ENCODE data around the gene KLF16.

Gene KLF16

GRCh38 chr19:1808395-1808731, 55.0 kb downstream of the KLF16 start:
- TF ChIP-seq CTCF (IDR thresholded peaks at IDR 0.05; ENCODE audit: extremely low read depth, missing control alignments) = no peak
- no peak for DNase-seq (ENCODE audit: low spot score)

- no peak for TF ChIP-seq CTCF (IDR thresholded peaks at IDR 0.05; ENCODE audit: extremely low read depth, missing control alignments)
- DNase-seq (ENCODE audit: low spot score) = no peak
Observed at GRCh38 chr19:1807695-1808394, 55.5 kb downstream of the KLF16 start.

GRCh38 chr19:1807030-1807694, 56.2 kb downstream of the KLF16 start:
- DNase-seq (ENCODE audit: low spot score) = no peak
- TF ChIP-seq CTCF (IDR thresholded peaks at IDR 0.05; ENCODE audit: extremely low read depth, missing control alignments) = no peak

- TF ChIP-seq CTCF (IDR thresholded peaks at IDR 0.05; ENCODE audit: extremely low read depth, missing control alignments) = no peak
- no peak for DNase-seq (ENCODE audit: low spot score)
Observed at GRCh38 chr19:1806184-1807029, 57.0 kb downstream of the KLF16 start.

- DNase-seq (ENCODE audit: low spot score) = no peak
- TF ChIP-seq CTCF (IDR thresholded peaks at IDR 0.05; ENCODE audit: extremely low read depth, missing control alignments) = no peak
Observed at GRCh38 chr19:1805401-1806183, 57.8 kb downstream of the KLF16 start.

- no peak for TF ChIP-seq CTCF (IDR thresholded peaks at IDR 0.05; ENCODE audit: extremely low read depth, missing control alignments)
- DNase-seq (ENCODE audit: low spot score) = no peak
Observed at GRCh38 chr19:1804858-1805257, 58.5 kb downstream of the KLF16 start.
